ENCODE measurements around the gene RNF130.
A peak's percentile ranks its signal among the peaks of the same experiment; 100 is the strongest.

RNF130 gene

DNA sequence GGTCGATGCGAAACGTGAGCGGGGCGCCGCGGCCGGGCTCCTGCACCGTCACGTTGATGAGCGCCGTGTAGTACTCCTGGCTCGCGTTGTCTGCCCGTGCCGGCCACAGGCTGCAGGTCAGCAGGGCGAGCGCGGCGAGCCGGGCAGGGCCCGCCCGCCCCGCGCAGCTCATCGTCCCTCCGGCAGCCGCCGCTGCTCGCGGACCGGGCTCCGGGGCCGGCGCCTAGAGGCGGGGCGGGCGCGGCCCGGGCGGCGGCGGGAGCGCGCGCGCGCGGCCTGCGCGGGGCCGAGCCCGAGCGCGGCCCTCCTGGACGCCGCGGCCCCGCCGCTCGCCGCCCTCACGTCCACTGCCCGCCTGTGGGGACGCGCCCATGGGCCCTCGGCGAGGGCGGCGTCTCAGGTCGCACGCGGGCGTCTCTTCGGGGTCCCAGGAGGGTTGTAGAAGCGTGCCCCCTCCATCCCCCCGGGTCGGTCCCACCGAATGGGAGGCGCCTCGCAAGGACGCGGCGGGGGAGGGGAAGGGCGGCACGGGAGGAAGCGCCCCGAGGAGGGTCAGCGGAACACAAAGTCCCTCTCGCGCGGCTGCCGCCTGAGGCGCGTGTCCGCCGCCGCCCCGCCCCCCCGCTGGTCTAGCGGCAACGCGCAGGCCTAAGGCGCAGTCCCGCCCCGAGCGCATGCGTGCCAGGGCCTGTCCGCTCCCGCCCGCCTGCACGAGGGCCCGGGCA lies at the start of gene RNF130:
Gene RNF130 (minus strand): TSS at position 229 of the 725 bp plus-strand sequence. CDS start 57 bp downstream, at position 172.
- peak; percentile 77 for DNase-seq

DNA sequence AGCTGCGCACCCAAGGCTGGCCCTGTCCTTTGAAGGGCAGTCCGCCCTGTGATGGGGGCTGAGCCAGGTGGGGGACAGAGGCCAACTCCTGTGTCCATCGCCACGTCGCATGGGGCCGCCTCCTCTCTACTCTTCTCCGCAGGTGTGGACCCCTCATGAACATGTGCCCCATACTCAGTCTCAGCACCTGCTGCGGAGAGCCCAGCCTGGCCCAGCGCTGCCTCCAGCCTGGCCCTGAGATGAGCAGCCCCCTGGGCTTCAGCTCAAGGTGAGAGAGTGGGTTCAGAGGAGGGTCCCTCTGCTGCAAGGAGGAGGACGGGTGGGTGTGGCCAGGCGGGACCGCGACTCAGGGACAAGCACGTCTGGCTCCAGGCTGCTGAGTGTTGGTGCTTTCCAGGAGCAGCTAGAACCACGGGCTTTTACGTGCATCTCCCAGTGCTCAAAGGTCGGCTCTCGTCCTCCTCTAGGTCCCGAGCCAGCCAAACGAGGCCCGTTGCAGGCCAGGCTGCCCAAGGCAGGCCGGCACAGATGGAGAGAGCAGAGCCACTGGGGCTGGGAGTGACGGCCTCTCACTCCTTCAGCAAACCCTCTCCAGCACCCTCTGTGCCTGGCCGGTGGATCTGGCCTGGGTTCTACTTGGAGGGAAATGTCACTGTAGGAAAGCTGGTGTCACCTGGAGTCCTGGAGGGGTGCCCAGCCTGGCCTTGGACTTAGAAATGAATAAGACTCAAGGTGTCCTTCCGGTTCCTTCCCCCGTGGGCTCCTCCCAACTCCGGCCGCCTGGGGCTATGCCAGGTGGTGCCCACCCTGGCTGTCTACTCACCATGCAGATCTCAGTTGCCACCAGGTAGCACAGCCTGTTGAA lies 48.9 kb upstream of the RNF130 start:
- no peak for DNase-seq

- DNase-seq: no peak
Measured at GRCh38 chr5:180119903-180120236, 48.3 kb upstream of the RNF130 start.

GRCh38 chr5:180119031-180119902 lies 47.7 kb upstream of the RNF130 start:
- DNase-seq: no peak

DNA sequence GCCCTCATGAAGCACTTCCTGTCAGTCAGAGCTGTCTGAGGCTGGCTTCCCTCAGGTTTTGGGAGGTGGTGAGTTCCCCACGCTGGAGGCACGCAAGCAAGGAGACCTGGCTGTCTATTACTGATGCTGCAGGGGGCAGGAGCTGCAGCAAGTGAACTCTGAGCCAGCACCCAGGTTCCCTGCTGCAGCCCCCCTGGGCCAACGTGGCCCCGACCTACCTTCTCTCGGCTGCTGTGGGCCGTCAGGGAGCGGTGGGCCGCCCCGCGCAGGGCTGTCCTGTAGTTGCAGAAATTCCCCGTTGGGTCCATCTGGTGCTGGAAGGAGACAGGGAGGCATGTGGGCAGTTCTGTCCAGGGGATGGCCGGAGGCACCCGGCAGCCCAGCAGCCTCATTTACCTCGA lies 46.8 kb upstream of the RNF130 start:
- DNase-seq: no peak

DNA sequence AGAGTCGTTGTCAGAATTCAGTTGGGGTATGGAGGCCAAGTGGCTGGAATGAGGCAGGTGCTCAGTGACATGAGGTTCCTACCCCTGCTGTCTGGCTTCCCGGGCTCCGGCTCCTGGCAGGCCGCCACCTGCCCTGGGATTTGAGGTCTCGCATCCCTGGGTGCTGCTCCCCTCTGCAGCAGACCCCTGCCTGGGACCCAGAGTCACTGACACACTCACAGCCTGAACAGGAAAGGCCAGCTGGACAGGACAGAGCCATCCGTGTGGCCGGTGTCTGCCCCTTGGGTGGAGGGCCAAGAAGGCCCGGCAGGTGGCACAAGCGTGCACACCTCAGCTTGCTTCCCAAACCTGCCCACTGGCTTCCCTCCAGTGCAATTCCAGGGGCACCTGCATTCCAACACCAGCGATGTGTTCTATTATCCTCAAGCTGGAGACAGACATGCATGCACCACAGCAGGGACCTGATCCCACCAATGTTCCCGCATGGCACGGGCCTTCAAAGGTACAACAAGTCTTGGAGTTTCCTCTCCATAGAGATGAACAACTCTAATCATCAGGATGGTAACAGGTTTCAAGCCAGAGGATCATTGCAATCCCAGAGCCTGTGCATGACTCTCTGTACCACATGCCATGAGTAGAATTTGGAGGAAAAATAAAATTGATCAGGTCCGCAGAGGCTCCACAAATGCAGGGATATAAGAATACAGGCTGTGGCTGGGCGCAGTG lies 45.6 kb upstream of the RNF130 start:
- DNase-seq: no peak

DNA sequence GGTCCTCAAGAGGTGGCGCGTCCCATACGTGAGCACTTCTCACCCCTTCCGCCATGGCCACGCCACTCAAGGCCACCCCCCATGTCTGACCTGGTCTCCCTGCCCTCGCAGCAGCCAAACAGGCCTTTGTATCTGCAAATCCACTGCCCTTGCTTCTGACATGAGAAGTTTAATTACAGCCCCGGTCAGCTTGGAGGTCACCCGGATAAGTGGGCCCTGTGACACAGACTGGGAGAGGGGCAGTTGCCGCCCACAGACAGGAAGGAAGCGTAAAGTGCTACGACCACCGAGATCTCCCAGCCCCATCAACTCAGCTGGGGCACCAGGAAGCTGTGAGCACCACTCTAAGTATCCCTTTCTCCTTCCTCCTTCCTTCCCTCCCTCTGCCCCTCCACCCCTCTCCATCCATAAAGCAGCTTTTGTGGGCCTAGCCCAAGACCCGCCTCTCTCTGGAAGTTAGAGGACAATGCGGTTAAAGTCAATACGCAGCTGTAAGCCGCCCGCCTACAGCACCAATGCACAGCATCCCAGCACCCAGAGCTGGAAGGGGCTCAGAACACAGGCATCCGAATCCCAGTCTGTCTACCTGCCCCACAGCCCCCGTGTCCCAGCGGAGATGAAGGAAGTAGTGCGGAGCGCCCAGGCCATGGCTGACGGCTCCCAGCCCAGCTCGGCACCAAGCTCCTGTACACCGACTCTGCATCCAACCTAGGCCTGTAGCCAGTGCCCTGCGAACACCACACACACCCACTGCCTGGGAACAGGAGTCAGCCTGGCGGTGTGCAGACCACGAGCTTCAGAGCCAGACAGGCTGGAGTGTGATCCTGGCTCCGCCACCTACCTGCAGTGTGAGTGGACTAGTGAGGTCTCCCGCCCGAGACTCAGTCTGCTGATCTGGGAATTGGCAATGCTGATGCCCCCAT lies 44.8 kb upstream of the RNF130 start:
- no peak for DNase-seq

DNA sequence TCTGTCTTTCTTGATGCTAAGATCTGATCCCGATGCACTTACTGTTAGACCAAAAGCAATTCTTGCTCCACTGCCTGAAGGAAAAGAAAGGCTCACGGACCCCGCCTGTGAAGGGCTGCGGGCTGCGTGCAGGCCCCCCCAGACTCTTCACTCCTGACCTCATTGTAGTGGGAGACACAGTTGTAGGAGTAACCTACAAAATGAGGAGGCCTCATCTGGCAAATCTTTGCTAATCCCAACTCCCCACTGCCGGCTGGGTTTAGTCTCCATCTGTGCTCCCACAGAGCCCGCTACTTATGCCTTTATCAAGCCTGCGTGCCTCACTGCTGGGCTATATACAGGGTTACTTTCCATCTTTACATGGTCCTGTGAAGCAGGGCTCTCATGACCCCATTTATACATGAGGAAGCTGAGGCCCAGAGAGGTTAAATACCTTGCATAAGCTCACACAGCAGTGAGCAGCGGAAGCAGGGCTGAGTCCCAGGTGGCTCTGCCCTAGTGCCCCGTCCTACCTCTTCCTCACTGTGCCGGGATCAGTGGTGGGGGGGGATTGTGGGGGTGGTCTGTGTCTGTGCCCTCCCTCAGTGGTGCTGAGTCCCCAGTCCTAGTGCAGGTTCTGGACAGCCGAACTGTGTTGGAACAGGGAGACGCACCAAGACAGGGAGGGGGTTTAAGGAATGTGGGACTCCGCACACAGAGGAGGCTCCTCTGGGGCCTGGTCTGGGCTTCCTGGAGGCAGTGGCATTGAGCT lies 43.9 kb upstream of the RNF130 start:
- DNase-seq: no peak

DNA sequence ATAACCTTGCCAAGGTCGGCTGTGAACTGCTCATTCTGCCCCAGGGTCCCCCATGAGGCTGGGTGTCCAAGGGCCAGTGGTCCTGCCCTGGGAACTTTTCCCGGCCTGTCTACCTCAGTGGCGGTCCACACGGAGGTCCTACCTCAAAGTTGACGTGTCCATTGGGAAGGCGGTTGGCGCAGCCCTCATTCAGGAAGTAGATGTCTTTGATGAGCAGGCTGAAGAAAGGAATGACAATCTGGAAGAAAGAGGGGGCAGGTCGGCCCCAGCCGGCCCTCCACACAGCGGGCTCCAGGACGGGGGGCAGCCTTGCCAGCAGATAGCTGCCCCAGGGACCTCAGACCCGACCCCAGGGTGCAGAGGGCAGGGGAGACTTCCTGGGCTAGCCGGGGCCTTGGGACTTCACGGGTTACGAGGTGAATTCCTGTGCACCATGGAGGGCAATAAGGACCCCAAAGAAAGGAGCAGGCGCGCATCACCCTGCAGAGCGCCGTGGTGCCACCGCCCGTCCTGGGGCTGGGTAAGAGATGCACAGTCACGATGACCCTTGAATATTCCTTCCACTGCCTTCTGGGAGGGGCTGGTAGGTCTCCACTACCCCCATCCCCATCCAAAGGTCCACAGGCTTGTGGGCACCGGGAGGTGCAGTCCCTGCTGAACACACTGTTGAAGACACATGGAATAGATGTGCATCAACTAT lies 42.9 kb upstream of the RNF130 start:
- DNase-seq: no peak

GRCh38 chr5:180113660-180114303 lies 42.2 kb upstream of the RNF130 start:
- DNase-seq: no peak

- no peak for DNase-seq
Measured at GRCh38 chr5:180112181-180112861, 40.8 kb upstream of the RNF130 start.

DNA sequence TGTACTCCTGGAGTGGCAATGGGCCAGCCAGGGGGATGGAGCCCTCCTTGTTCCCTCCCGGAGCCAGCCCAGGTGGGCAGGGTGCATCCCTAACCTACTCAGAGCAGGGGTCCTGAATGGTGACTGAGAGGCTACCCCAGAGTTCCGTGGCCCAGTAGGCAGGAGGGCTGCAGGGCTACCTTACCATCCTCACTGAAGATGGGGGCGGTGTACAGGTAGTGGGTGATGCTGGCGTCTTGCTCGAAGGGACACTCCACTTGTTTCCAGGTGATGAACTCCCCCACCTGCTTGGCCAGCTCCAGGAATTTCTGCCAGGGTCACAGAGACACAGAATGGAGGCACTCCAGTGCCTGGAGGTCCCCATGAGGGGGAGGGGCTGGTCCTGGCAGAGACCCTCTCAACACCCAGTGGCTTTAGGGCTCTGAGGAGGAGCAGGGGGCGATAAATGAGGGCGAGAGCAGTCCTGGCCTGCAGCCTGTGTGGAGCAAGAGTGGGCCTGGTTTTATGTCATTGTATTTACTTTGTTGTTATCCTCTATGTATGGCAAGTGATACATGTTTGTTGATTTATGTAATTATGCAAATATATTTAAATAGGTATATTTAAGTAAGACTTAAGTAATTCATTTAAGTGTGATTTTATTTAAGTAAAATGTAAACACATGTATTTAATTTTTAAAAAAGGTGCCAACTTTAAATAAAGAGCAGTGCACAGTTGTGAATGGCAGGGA lies 39.9 kb upstream of the RNF130 start:
- no peak for DNase-seq

- DNase-seq: no peak
Measured at GRCh38 chr5:180109920-180110319, 38.4 kb upstream of the RNF130 start.

DNA sequence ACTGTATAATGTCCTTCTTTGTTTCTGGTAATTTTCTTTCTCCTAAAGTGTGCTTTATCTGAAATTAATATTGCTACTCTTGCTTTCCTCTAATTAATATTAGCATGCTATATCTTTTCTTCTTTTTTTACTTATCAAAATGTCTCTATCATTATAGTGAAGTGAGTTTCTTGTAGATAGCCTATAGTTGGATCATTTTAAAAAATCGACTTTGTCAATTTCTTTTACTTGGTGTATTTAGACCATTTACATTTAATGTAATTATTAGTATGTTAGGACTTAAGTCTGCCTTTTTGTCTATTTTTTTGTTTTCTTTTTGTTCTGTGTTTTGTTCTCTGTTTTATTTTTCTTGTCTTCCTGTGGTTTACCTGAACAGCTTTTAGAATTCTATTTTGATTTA lies 35.4 kb upstream of the RNF130 start:
- no peak for DNase-seq

GRCh38 chr5:180105827-180106312 lies 34.3 kb upstream of the RNF130 start:
- no peak for DNase-seq

- no peak for DNase-seq
Measured at GRCh38 chr5:180104168-180104530, 32.6 kb upstream of the RNF130 start.

GRCh38 chr5:180103487-180104167 lies 32.1 kb upstream of the RNF130 start:
- DNase-seq: no peak

- DNase-seq: no peak
Measured at GRCh38 chr5:180102636-180103035, 31.1 kb upstream of the RNF130 start.
